Measurements from ENCODE around the gene CDC42.

CDC42 gene

DNA sequence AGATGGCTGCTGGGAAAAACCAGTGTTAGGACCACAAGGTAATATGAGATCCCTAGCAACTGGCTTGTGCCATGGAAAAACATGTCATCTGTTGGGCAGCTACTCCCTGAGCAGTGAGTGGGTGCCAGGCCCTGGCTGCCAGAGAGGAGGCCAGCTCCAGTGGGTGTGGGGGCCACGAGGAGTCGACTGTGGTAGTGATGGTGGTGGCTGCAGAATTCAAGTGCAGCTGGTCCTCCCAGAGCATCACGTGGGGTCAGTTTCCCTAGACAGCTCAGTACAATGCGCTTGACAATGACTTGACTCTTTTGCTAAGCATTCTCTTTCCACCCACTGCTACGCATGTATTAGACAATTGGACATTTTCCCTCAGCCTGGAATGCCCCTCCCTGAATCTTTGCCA, 14.5 kb upstream of the CDC42 start:
- no peak for DNase-seq

DNA sequence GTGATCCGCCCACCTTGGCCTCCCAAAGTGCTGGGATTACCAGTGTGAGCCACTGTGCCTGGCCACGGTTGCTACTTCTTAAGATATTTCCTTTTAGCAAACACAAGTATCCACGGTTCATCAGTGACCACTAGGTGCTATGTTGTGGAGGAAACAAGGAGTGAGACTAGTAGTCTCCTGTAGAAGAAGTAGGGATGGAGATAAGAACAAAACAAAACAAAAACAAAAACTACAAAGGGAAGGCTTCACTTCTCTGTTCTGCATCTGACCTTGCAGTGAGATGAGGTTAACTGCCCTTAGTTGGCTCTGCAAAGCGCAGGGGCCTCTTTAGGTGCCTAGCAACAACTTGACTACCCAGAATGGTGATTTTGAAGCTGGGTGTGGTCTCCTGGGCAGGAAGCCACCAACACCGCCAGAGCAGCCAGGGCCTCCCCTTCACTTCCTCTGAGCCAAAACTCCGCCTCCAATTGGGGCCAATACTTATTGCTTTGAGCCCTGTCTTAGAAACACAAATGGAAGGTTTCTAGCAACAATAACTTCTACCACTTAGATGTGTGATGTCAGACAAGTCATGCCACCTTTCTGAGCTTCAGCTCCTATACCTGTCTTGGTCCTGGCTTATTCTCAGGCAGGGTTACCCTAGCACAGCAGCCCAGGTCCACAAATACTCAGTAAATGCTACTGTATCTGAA, 12.8 kb upstream of the CDC42 start:
- no peak for DNase-seq

DNA sequence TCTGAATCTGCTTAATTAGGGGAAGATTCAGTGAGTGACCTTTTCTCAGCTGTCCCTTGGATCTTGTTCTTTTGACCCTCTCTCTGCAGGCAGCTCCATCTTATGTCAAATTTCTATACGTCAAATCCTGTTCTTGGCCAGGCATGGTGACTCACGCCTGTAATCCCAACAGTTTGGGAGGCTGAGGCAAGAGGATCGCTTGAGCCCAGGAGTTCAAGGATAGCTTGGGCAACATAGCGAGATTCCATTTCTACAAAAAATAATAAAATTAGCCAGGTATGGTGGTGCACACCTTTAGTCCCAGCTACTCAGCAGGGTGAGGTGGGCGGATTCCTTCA, 12.3 kb upstream of the CDC42 start:
- DNase-seq, result no peak

DNA sequence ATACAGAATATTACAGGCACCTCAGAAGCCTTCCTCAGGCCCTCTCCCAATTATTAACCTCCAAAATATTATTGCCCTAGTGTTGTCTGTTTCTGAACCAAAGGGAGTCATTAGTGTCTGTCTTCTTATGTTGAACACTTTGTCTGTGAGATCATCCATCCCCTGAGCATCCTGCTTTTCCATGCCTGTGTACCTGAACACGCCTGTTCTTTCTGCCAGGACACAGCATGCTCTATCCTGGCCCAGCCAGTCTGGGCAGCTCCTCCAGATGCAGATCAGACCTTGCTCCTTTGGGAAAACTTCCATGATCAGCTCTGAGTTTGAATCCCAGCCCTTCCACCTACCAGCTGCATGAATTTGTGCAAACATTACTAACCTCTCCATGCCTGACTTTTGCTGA, 11.0 kb upstream of the CDC42 start:
- DNase-seq, result no peak

DNA sequence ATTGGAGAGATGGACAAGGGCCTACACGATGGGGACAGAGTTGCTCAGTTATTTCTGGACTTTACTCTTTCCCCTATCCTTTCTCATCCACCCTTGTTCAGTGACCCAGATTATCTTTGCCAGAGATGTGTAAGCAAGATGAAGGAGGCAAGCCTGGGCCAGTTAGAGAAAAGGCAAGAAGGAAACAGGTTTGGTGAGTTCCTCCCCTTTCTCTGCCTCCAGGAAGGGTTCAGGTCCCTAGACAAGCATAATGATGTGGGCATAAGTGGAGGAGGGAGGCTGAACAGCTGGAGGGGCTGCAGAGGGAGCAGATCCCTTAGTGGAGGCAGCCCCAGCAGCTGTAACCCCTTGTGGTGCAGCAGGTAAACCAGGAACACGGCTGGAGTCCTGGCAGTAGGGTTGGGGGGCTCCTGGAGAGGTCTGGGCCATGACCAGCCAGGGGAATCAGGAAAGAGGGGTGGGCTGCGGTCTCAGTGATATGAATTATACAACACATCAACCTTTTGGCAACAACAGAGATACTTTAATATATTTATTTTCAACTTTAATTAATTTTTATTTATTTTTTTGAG, 9.2 kb upstream of the CDC42 start:
- no peak for DNase-seq

DNA sequence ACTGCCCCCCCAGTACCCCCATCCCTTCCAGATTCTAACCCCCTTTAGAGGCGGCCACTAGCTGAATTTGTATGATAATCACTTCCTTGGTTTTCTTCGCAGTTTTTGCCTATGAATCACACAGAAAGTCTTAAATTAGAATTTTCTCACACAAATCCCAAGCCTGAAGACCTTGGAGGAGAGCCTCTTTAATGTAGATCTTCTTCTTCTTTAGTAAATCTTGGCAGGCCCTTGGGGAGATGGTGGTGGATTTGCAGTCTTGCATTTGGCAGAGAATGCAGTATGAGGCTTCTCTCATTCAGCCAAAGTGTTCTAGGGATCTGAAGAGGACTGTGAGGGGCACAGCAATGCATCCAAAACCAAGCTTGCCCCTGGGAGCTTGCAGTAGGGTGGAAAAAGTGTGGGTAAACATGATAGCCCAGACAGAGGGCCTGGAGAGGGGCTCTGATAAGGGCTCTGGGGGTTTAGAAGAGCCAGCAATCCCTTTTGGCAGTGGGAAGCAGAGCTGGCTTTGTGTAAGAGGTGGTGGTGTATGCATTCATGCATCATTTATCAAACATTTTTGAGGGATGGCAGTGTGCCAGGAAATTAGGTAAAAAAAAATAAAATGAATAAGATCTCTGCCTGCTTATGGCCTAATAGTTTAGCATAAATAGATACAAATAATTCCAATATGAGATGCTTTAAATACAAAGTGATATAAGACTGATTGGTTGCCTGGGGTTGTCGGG, 7.7 kb upstream of the CDC42 start:
- no peak for DNase-seq

DNA sequence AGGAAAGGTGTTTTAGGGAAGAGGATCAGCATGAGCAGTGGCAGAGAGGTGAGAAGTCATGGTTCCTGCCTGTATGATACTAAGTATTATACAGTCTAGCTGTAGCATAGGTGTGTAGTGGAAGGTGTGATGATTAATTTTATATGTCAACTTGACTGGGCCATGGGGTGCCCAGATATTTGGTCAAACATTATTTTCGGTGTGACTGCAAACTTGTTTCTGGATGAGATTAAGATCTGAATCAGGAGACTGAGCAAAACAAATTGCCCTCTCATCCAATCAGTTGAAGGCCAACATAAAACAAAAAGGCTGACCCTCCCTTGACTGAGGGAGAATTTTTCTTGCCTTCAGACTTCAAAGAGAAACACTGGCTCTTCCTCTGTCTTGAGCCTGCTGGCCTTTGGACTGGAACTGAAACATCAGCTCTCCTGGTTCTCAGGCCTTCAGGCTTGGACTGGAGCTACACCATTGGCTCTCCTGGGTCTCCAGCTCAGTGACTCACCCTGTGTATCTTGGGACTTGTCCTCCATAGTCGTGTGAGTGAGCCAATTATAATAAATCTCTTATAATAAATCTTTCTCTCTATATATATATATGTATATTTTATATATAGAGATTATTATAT, 6.8 kb upstream of the CDC42 start:
- no peak for DNase-seq

DNA sequence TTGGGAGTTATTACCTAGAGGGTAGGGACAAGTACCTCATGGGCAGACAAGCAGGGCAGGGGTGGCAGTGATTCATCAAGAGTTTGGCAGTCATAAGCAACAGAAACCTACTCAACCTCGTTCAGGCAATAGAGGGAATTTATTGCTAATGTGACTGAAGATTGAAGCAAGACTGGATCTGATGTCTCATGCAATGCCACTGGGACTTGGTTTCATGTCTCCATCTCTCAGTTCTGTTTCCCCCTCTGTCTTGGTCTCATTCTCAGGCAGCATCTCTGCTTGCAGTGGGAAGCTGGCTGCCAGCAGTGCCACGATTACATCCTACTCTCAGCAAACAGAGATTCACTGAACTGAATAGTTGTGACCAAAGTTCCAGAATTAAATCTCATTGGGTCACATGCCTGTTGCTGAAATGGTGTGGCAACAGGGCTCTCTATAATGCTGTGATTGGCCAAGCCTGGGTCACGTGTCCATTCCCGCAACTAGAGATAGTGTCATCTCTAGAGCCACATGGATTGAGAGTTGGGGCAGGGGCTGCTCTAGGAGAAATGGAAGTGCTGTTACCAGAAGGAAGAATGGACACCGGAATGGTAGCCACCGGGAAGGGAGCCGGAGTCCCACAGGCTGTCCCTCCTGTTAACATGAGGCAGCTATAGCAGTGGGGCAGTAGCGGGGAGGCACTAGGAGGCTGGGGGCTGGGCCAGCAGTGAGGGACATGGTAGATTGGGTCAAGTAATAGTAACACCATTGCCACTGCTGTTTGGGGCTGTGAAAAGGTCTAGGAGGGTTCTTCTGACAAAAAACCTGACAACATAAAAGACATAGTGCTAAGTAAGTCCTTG, 3.9 kb upstream of the CDC42 start:
- no peak for DNase-seq

DNA sequence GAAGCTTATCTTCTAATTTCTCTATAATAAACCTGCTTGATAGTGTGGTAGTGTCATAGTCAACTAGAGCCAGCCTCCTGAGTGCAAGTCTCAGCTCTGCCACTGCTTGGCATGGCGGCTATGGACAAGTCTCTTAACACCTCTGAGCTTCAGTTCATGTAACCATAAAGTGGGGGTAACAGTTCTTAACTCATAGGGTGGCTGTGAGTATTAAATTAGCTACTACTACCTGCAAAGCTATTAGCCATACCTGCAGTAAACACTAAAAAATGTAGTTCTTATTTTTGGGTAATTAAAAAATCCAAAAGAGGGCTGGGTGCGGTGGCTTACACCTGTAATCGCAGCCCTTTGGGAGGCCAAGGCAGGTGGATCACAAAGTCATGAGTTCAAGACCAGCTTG, 2.2 kb upstream of the CDC42 start:
- DNase-seq, result no peak

DNA sequence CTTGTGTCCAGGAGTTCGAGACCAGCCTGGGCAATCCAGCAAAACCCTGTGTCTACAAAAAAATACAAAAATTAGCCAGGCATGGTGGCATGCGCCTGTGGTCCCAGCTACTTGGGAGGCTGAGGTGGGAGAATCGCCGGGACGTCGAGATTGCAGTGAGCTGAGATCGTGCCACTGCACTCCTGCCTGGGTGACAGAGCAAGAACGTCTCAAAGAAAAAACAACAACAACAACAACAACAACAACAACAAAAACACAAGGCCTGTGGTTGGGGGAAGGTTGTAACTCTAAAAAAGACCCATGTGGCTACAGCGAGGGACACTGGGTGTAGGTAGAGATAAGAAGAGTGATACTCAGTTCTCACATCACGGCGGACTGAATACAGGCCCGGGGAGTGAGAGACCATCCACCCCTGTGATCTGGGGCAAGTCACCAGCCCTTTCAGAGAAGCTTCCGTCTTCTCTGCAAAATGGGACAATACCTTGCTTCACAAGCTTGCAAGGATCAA, 848 bp upstream of the CDC42 start:
- DNase-seq, result no peak

DNA sequence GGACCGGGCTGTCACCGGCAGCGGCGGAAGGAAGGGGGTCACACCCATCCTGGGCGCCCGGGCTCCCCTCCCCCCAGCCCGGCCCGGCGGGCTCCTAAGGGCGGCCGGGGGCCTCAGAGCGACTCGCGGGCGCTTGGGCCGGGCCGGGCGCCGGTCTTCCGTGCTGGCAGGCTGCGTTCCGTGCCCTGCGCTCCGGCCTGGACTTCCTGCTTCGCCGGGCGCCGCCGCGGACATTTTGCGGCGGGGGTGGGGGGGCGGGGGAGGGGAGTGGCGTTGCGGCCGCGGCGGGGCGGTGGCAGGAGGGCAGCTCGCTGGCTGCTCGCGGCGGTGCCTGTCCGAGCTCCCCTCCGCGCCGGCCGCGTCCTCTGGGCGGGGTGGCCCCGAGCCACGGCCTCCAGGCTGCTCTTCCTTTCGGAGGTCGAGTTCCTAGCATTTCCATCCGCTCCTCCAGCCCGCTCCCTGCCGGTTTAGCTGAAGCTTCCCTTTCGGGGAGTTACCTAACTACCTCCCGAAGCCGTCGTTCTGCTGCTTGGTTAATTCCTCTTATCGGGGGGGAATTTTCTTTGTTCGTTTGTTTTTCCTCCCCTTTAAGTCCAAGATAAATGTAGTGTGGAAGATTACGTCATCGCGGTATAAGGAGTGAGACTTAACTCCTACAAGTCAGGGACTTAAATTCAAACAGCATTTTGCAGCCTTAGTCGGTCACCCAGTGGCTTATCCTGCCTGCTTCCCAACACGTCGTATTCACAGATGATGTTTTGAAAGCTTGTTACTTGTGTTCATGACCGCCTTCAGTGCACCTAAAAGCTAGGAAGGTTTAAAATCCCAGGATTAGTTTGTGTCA, 730 bp downstream of the CDC42 start:
- peak; percentile 23 to 48 for DNase-seq

DNA sequence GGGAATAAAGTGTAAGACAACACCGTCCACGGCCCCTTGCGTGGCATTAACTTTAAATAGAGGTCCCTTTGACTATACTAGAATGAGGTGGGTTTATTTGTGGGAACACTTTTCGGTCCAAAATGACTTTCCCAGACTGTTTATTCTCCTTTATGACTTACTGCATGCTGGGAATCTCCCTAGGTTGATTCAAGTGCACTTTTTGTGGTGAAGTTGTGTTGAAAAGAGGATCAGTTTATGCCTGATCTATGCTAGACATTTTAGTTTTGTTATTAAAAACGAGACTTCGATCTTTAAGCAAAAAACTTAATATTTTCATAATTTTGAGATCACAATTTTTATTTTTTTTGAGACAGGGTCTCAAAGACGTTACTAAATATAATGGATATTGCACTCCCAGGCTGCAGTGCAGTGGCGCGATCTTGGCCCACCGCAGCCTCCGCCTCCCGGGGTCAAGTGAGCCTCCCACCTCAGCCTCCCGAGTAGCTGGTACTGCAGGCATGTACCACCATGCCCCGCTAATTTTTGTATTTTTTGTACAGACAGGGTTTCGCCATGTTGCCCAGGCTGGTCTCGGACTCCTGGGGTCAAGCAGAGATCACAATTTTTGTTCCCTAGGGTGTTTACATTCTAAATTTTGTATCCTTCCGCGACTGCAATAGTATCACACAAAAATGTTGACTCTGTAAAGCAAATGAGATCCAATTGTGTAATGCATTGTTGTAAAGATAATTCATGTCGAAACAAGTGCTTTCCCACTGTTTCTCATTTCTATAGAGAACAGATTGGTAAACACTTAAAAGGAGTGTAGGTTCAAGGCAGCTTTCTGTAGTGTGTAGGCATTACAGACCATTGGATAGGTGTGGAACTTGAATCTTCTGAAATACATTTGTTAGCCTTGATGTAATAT, 1.6 kb downstream of the CDC42 start:
- no peak for DNase-seq

DNA sequence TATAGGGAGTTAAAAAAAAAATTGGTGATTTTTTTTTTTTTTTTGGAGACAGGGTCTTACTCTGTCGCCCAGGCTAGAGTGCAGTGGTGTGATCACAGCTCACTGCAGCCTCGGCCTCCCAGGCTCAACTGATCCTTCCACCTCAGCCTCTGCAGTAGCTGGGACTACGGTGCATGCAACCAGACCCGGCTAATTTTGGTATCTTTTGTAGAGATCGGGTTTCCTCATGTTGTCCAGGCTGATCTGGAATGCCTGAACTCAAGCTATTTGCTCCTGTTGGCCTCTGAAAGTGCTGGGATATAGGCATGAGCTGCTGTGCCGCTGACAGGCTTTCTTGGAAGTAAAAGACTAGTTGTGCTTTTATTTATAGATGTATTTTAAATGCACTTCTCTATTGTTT, 3.0 kb downstream of the CDC42 start:
- DNase-seq, result no peak

DNA sequence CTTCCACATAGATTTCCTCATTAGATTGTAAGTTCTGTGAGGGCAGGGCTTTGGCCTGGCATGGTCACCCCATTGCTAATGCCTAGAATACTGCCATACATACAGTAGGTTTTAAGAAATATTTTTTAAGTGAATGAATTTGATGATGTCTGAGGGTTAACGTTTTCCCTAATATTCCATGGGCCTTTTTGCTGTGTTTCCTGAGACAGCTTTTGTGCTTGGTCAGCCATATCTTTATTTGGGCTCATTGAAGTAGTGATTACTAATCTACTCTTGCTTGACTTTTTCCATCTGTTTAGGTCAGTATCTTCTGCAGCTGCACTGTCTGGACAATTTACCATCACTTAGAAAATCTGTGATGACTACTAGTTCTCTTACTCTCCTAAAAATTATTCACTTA, 3.5 kb downstream of the CDC42 start:
- DNase-seq, result no peak

DNA sequence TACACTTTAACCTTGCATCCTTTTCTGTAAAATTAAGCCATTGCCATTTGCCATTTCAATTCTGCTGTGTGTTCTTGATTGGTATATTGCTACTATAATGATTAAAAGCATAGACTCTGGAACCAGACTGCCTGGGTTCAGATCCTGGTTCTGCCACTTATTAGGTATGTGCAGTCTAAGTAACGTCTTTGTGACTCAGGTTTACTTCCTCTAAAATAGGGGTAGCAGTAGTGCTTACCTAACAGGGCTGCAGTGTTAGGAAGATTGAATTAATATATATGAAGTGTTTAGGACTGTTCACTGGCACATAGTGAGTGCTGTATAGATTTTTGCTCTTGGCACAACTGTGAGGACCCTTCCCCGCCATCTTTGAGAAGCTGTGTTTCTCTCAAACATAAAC, 4.4 kb downstream of the CDC42 start:
- no peak for DNase-seq

DNA sequence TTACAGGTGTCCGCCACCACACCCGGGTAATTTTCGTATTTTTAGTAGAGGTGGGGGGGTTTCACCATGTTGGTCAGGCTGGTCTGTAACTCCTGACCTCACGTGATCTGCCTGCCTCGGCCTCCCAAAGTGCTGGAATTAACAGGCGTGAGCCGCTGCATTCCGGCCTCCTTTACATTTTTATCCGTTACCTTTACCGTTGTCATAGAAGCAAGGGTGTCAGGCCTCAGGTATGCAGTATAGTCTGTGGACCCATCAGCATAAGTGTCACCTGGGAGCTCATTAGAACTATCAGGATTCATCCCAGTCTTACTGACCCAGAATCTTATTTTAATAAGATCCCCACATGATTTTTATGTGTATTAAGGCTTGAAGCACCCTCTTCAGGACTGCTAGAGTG, 5.4 kb downstream of the CDC42 start:
- DNase-seq, result no peak

DNA sequence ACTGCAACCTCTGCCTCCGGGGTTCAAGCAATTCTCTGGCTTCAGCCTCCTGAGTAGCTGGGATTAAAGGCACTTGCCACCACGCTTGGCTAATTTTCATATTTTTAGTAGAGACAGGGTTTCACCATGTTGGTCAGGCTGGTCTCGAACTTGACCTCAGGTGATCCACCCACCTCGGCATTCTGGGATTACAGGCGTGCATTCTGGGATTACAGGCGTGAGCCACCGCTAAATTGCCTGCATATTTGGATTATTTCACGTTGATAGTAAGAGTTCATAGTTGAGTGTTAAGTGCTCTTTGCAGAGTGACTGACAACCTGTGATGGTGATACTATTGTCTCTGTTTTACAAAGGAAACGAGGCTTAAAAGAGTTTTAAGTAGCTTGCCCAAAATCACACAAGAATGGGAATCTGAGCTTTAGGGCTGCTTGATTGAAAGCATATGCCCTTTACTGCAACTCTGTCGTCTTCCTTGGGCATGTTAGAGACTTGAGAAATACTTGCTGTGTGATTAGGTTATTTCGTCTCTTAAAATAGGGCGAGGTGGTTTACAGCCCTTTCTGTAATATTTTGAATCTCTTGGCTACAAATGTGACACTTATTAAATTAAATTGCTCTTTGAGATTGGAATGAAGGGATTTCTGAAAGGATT, 12.4 kb downstream of the CDC42 start:
- DNase-seq, result no peak

DNA sequence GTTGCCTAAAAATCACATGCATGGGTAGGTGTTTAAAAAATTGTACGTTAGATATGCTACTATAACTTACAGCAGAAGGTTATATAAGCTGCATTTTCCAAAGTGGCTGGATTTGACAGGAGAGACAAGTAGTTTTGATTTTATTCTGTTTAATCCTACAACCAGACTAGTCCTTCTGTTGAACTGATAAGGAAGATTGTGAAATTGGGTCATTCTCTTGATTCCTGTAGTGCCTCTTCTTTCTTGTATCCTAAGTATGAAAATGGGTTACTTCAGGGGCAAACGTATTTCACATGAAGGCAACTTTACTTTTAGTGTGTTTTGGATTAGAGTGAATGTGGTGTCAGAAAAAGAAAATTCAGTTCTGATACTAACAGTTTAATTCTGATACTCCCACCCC, 19.0 kb downstream of the CDC42 start:
- no peak for DNase-seq

DNA sequence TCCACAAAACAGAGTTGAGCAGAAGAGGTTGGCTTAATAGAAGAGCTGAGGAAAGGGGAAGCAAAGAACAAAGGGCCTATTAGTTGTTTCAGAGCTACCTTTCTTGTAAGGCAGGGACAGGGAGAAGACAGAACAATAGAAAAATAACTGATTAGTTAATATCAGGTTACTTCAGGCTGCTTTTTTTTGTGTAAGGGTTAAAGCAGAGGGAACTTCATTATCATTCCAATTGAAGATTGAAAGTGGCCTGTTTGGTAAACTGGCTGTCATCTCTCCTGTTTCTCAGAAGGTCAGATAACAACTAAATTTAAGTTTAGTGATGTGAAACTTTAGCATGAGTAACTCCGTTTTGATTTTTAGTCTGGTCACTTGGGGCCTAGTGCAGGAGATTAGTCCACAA, 22.3 kb downstream of the CDC42 start:
- no peak for DNase-seq

DNA sequence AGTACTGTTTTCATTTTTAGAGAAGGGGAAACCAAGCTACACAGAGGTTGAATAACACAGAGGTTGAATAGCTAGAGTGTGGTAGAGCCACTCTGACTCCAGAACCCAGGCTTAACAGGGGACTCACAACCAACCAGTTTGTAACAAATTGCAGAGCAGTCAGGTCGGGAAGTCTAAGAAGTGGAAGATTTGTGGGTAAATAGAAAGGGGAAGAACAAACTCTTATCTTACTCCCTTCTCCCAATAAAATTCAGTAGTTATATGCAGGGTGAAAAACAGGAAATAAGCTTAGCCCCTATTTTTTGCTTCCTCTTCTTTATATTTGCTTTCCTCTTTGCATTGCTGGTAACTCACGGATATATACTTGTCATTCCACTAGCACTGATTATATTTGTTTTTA, 23.2 kb downstream of the CDC42 start:
- DNase-seq, result no peak
